Muscle layer of colon (tissue), 2 donors: Measurements from ENCODE around the gene GNL2.
"Not testable (repeated sequence)": the region's sequence is repeated elsewhere in the genome, so short reads cannot be mapped to it uniquely, and the experiment has no call there.

Experiments
- H3K27ac ChIP-seq: one replicate; pipeline ENCODE4 v1.7.0; 2013; ENCODE audit warnings: low read depth, mild to moderate bottlenecking, low read length, moderate library complexity
- H3K27me3 ChIP-seq, 2 donors: one replicate each; pipeline ENCODE4 v1.7.0; 2013; ENCODE audit warnings: low read length in 2 of 2, mild to moderate bottlenecking in 2 of 2; ENCODE audit not compliant: insufficient read depth in 2 of 2, control insufficient read depth in 1 of 2
- H3K36me3 ChIP-seq: one replicate; pipeline ENCODE4 v1.7.0; 2013; ENCODE audit warnings: mild to moderate bottlenecking, low read length; ENCODE audit not compliant: insufficient read depth
- H3K4me1 ChIP-seq: one replicate; pipeline ENCODE4 v1.7.0; 2013; ENCODE audit warnings: mild to moderate bottlenecking, low read length; ENCODE audit not compliant: insufficient read depth
- H3K4me3 ChIP-seq, 2 donors: one replicate each; pipeline ENCODE4 v1.7.0; 2013; ENCODE audit warnings: low read length in 2 of 2, low read depth in 1 of 2, mild to moderate bottlenecking in 1 of 2, moderate library complexity in 1 of 2
- H3K9ac ChIP-seq: one replicate; pipeline ENCODE4 v1.7.0; 2013; ENCODE audit warnings: low read length
- H3K9me3 ChIP-seq: one replicate; pipeline ENCODE4 v1.7.0; 2013; ENCODE audit warnings: mild to moderate bottlenecking, low read length
- donor health status: abdominal sarcoma.
- donor health status: Adenocarcinoma of cecum.

Gene GNL2

GRCh38 chr1:37519613-37520012 lies 76.1 kb downstream of the GNL2 start:
- no peak overlapping the region for H3K4me3 ChIP-seq
- peaks cover 3% of the 10 kb centered on the region for H3K4me1 ChIP-seq
- no peaks in the 10 kb centered on the region for H3K36me3 ChIP-seq
- H3K27me3 ChIP-seq: no peaks in the 10 kb centered on the region
- no peaks in the 10 kb centered on the region for H3K9me3 ChIP-seq
- H3K27ac ChIP-seq: no peak overlapping the region
- H3K9ac ChIP-seq: no peak overlapping the region

GRCh38 chr1:37518929-37519328 lies 76.8 kb downstream of the GNL2 start:
- not testable (repeated sequence) for H3K4me1 ChIP-seq, H3K9ac ChIP-seq, H3K4me3 ChIP-seq, H3K27me3 ChIP-seq, H3K9me3 ChIP-seq, H3K27ac ChIP-seq, H3K36me3 ChIP-seq

- not testable (repeated sequence) for H3K4me1 ChIP-seq, H3K36me3 ChIP-seq, H3K27ac ChIP-seq, H3K9me3 ChIP-seq, H3K27me3 ChIP-seq, H3K9ac ChIP-seq, H3K4me3 ChIP-seq
These were observed 77.5 kb downstream of the GNL2 start for GRCh38 chr1:37518241-37518640.

GRCh38 chr1:37517569-37517968 lies 78.2 kb downstream of the GNL2 start:
- H3K36me3 ChIP-seq: peaks cover 4% of the 10 kb centered on the region
- no peaks in the 10 kb centered on the region for H3K9me3 ChIP-seq
- no peak overlapping the region for H3K9ac ChIP-seq
- no peak overlapping the region for H3K4me3 ChIP-seq
- H3K27me3 ChIP-seq: no peaks in the 10 kb centered on the region
- peaks cover 9% of the 10 kb centered on the region for H3K4me1 ChIP-seq
- H3K27ac ChIP-seq: no peak overlapping the region
